Karpas-422 (cell line): ENCODE data around the gene NUDT9. TPM values are rescaled to one million over a fixed set of nuclear protein-coding genes. Genes with fewer than 3 reads are reported as not detected.
"Not testable (repeated sequence)": the region's sequence is repeated elsewhere in the genome, so short reads cannot be mapped to it uniquely, and the experiment has no call there.

Experiments used
- DNase-seq: peaks from one replicate; pipeline ENCODE4 v3.0.0-alpha.2; 2015
- H2AFZ ChIP-seq: fragments of 200-600 bp; sonication (generic); 2 replicates; pipeline ENCODE4 v1.6.1; 2014; ENCODE audit warnings: antibody characterized with exemption, low read length, mixed read lengths
- H3K27ac ChIP-seq: fragments of 200-600 bp; sonication (generic); 2 replicates; pipeline ENCODE4 v1.5.1; 2014; ENCODE audit warnings: mild to moderate bottlenecking, low read length, moderate library complexity
- H3K27me3 ChIP-seq: fragments of 200-600 bp; sonication (generic); 2 replicates; pipeline ENCODE4 v1.6.1; 2014; ENCODE audit warnings: low read length, mixed read lengths
- H3K36me3 ChIP-seq: fragments of 200-600 bp; sonication (generic); 2 replicates; pipeline ENCODE4 v1.6.1; 2014; ENCODE audit warnings: low read length, mixed read lengths; ENCODE audit not compliant: insufficient read depth
- H3K4me1 ChIP-seq: fragments of 200-600 bp; sonication (generic); 2 replicates; pipeline ENCODE4 v1.6.1; 2014; ENCODE audit warnings: mild to moderate bottlenecking, low read length, mixed read lengths
- H3K4me2 ChIP-seq: fragments of 200-600 bp; sonication (generic); 2 replicates; pipeline ENCODE4 v1.6.1; 2014; ENCODE audit warnings: low read length, low read depth, mild to moderate bottlenecking; ENCODE audit not compliant: poor library complexity, severe bottlenecking
- H3K4me3 ChIP-seq: fragments of 200-600 bp; sonication (generic); 2 replicates; pipeline ENCODE4 v1.5.1; 2014; ENCODE audit warnings: mild to moderate bottlenecking, antibody characterized with exemption, low read length, mixed read lengths
- H3K79me2 ChIP-seq: fragments of 200-600 bp; sonication (generic); 2 replicates; pipeline ENCODE4 v1.6.1; 2014; ENCODE audit warnings: mild to moderate bottlenecking, low read length, mixed read lengths
- H3K9ac ChIP-seq: fragments of 200-600 bp; sonication (generic); 2 replicates; pipeline ENCODE4 v1.6.0; 2014; ENCODE audit warnings: low read length
- H3K9me2 ChIP-seq: fragments of 200-600 bp; sonication (generic), shearing (Covaris generic); replicated peaks from 2 replicates; pipeline ENCODE4 v1.6.0; 2014; ENCODE audit warnings: mild to moderate bottlenecking, low read length, moderate library complexity; ENCODE audit not compliant: insufficient read depth
- H3K9me3 ChIP-seq: fragments of 300-700, 200-600 bp; sonication (generic); 2 replicates; pipeline ENCODE4 v1.6.1; 2014; ENCODE audit warnings: low read length, mixed read lengths
- H4K20me1 ChIP-seq: fragments of 200-600 bp; sonication (generic); 2 replicates; pipeline ENCODE4 v1.6.1; 2014; ENCODE audit warnings: mild to moderate bottlenecking, antibody characterized with exemption, low read length, low read depth; ENCODE audit not compliant: insufficient read depth
- total RNA-seq: library from RNA; depleted of rRNA; stranded (reverse); fragments of >200 nt; shearing (Covaris generic); gene quantifications from 2 replicates; pipeline ENCODE4 v1.2.3, GENCODE V29; 2014; ENCODE audit warnings: low replicate concordance

Gene NUDT9
- total RNA-seq, 1 experiment from 2014 or later = 18.5 TPM

DNA sequence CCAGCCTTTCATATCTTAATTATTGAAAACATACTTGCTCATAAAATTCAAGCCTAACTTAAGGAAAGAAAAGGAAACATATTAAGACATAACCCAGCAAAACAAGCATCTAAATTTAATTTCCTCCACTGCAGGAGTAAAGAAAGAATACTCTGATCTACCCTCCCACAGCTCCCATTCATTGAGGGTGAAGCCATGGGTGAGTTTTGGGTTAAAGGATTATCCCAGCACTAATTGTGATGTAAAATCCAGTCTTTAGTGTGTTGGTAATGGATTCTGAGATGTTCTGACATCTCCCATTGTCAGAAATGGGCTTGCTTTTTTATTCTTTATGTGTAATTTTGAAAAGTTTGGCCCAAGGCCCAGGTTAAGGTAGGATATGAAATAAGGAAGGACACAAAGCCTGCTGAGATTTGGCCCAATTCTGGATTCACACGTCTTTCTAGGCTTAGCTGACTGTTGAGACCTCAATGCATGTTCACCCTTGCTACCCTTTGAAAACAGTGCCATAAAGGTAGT lies 56.4 kb downstream of the NUDT9 start:
- Histone ChIP-seq H3K79me2 (no peaks in the 10 kb centered on the region), H3K9me3 (no peaks in the 10 kb centered on the region), H3K4me2 (no peak overlapping the region), H3K27ac (no peak overlapping the region), H3K9me2 (no peaks in the 10 kb centered on the region), H3K36me3 (no peaks in the 10 kb centered on the region), H2AFZ (no peak overlapping the region), H3K9ac (no peak overlapping the region), H3K4me3 (no peak overlapping the region), H4K20me1 (no peaks in the 10 kb centered on the region), H3K4me1 (no peaks in the 10 kb centered on the region), H3K27me3 (no peaks in the 10 kb centered on the region)
- DNase-seq = no peak

DNA sequence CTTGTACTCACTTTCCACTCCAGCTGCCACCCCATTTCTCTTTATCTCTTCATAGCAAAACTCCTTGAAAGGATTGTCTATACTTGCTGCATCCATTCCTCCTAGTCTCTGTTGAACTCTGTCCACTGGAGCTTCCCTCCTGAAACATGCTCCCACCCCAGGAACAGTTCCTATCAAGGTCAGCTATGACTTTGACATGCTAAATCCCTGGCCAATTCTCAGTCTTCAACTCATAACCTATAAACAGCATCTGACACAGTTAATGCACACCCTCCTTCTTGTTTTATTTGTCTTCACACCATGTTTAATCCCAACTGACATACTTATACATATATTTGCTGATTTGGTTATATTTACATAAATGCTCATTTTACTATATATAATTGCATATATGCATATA lies 59.0 kb downstream of the NUDT9 start:
- H3K9me2 ChIP-seq = no peaks in the 10 kb centered on the region
- no peak overlapping the region for H3K9ac ChIP-seq
- no peaks in the 10 kb centered on the region for H3K9me3 ChIP-seq
- H3K4me2 ChIP-seq = no peak overlapping the region
- no peaks in the 10 kb centered on the region for H3K4me1 ChIP-seq
- no peaks in the 10 kb centered on the region for H3K27me3 ChIP-seq
- H2AFZ ChIP-seq = no peak overlapping the region
- no peak overlapping the region for H3K4me3 ChIP-seq
- no peak overlapping the region for H3K27ac ChIP-seq
- no peaks in the 10 kb centered on the region for H3K36me3 ChIP-seq
- no peak for DNase-seq
- H3K79me2 ChIP-seq = no peaks in the 10 kb centered on the region
- H4K20me1 ChIP-seq = no peaks in the 10 kb centered on the region

DNA sequence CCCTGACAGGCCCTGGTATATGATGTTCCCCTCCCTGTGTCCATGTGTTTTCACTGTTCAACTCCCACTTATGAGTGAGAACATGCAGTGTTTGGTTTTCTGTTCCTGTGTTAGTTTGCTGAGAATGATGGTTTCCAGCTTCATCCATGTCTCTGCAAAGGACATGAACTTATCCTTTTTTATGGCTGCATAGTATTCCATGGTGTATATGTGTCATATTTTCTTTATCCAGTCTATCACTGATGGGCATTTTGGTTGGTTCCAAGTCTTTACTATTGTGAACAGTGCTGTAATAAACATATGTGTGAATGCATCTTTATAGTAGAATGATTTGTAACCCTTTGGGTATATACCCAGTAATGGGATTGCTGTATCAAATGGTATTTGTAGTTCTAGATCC lies 60.9 kb downstream of the NUDT9 start:
- not testable (repeated sequence) for H3K36me3 ChIP-seq, H3K79me2 ChIP-seq, H2AFZ ChIP-seq, H4K20me1 ChIP-seq, H3K9me2 ChIP-seq, H3K4me3 ChIP-seq, DNase-seq, H3K9me3 ChIP-seq, H3K27me3 ChIP-seq, H3K4me2 ChIP-seq, H3K4me1 ChIP-seq, H3K27ac ChIP-seq, H3K9ac ChIP-seq

DNA sequence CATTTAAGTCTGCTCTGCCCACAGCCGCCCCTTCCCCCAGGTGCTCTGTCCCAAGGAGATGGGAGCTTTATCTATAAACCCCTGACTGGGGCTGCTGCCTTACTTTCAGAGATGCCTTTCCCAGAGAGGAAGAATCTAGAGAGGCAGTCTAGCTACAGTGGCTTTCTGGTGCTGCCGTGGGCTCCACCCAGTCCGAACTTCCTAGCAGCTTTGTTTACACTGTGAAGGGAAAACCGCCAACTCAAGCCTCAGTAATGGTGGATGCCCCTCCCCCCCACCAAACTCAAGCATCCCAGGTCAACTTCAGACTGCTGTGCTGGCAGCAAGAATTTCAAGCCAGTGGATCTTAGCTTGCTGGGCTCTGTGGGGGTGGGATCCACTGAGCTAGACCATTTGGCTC lies 66.3 kb downstream of the NUDT9 start:
- H2AFZ ChIP-seq, H3K4me1 ChIP-seq, H3K9me2 ChIP-seq, H3K4me3 ChIP-seq, H4K20me1 ChIP-seq, H3K79me2 ChIP-seq, H3K36me3 ChIP-seq, H3K9ac ChIP-seq, H3K9me3 ChIP-seq, H3K4me2 ChIP-seq, H3K27ac ChIP-seq, DNase-seq, H3K27me3 ChIP-seq: not testable (repeated sequence)

DNA sequence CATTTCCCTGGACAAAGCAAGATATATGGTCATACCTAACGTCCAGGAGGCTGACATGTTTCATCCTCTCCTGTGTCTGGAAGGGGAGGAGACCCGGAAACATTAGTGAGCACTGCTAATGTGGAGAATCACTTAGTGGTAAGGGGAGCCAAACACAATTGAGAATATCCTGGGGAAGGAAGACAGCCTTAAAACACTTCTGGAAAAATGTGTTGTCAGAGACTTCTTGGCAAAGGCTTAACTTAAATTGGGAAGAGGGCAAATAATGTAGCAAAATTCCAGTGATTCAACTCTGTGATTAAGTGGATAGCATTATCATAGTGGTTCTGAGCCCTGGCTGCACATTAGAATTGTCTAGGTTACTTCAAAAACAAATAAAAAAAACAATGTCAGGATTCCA lies 67.3 kb downstream of the NUDT9 start:
- Histone ChIP-seq H3K9me3 (no peaks in the 10 kb centered on the region), H3K4me3 (no peak overlapping the region), H3K9me2 (no peaks in the 10 kb centered on the region), H2AFZ (no peak overlapping the region), H3K27ac (no peak overlapping the region), H3K4me2 (no peak overlapping the region), H3K36me3 (no peaks in the 10 kb centered on the region; the same call in 1 of the 2 replicates), H3K4me1 (peaks cover 7% of the 10 kb centered on the region), H4K20me1 (no peaks in the 10 kb centered on the region), H3K79me2 (no peaks in the 10 kb centered on the region), H3K9ac (no peak overlapping the region), H3K27me3 (no peaks in the 10 kb centered on the region)
- no peak for DNase-seq

DNA sequence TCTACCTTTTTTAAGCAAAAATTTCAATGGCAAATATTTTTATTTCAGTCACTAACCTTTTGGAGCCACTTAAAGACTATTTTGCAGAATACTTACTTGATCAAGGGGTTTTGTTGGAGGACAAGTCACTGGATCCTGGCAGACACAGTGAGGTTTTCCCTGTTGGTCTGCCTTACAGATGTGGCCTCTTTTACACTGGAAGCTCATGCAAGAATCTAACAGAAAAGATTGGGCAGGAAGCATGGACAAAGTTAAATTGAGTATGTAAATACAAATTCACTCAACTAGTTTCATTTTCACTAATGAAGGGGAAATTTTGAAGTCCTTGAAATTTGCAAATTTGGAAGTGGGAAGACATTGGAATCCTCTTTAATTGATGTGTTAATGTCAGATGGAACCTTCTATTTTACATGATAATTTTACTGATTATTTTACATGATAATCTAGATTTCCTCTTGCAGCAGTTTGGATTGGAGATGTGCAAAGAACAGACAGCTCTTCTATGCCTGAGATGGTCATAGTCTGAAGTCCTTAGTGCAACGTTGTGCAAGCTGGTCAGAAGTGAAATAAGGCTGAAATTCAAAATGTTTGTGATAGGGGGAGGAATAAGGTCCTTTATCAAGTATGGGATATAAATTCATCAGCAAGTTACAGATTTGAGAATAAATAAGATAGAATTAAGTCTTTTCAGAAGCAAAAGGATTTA lies 68.4 kb downstream of the NUDT9 start:
- no peak overlapping the region for H3K4me2 ChIP-seq
- H3K9me2 ChIP-seq = no peaks in the 10 kb centered on the region
- H2AFZ ChIP-seq = no peak overlapping the region
- no peaks in the 10 kb centered on the region for H3K27me3 ChIP-seq
- no peak overlapping the region for H3K9ac ChIP-seq
- no peaks in the 10 kb centered on the region for H3K79me2 ChIP-seq
- DNase-seq = no peak
- H4K20me1 ChIP-seq = no peaks in the 10 kb centered on the region
- H3K27ac ChIP-seq = no peak overlapping the region
- no peaks in the 10 kb centered on the region; the same call in 1 of the 2 replicates for H3K36me3 ChIP-seq
- no peaks in the 10 kb centered on the region for H3K9me3 ChIP-seq
- peaks cover 7% of the 10 kb centered on the region for H3K4me1 ChIP-seq
- no peak overlapping the region for H3K4me3 ChIP-seq

DNA sequence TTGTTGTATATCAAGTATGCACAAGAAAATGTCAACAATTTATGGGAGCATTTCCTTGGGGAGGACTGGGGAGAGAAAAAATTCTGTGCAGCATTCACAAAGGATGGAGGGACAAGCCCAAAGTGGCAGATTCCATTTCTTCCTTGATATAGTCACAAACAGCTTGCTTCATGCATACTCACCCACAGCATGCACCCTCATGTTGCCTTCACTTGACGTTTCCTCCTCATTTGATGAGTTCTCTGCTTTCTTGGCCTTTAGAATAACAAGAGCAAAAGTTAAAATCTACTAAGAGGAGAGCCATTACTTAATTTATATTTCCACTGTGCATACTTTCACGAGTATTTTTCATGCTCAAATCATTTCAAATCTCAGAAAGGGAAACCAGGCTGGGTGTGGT lies 69.1 kb downstream of the NUDT9 start:
- H4K20me1 ChIP-seq = no peaks in the 10 kb centered on the region
- H3K9me3 ChIP-seq = no peaks in the 10 kb centered on the region
- no peak overlapping the region for H3K4me2 ChIP-seq
- H3K27ac ChIP-seq = no peak overlapping the region
- H3K9me2 ChIP-seq = no peaks in the 10 kb centered on the region
- DNase-seq = no peak
- no peak overlapping the region for H3K9ac ChIP-seq
- no peak overlapping the region for H3K4me3 ChIP-seq
- no peaks in the 10 kb centered on the region for H3K27me3 ChIP-seq
- no peak overlapping the region for H2AFZ ChIP-seq
- no peaks in the 10 kb centered on the region; the same call in 1 of the 2 replicates for H3K36me3 ChIP-seq
- H3K4me1 ChIP-seq = peaks cover 7% of the 10 kb centered on the region
- no peaks in the 10 kb centered on the region for H3K79me2 ChIP-seq

DNA sequence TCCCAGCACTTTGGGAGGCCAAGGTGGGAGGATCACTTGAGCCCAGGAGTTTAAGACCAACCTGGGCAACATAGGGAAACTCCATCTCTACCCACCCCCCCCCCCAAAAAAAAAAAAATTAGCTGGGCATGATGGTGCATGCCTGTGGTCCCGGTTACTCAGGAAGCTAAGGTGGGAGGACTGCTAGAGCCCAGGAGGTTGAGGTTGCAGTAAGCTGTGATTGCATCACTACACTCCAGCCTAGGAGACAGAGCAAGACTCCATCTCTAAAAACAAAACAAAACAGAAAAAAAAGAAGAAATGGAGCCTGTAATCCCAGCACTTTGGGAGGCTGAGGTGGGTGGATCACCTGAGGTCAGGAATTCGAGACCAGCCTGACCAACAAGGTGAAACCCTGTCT lies 69.5 kb downstream of the NUDT9 start:
- H3K27me3 ChIP-seq, DNase-seq: not testable (repeated sequence)

More for the DNA sequence above, 69.5 kb downstream of the NUDT9 start:
- H3K4me2 ChIP-seq, H3K79me2 ChIP-seq, H3K36me3 ChIP-seq, H4K20me1 ChIP-seq, H3K9me3 ChIP-seq, H3K9ac ChIP-seq, H3K4me3 ChIP-seq, H3K4me1 ChIP-seq, H2AFZ ChIP-seq, H3K27ac ChIP-seq, H3K9me2 ChIP-seq: not testable (repeated sequence)
